GM18909 (cell line): Measurements from ENCODE around the gene SPSB4.

ENCODE experiments used
- ATAC-seq: cut with Tn5 transposase; IDR thresholded peaks from one replicate; pipeline ENCODE4 v1.9.1; 2021; ENCODE audit warnings: mild to moderate bottlenecking; ENCODE audit not compliant: unreplicated experiment, poor library complexity

The SPSB4 gene

DNA sequence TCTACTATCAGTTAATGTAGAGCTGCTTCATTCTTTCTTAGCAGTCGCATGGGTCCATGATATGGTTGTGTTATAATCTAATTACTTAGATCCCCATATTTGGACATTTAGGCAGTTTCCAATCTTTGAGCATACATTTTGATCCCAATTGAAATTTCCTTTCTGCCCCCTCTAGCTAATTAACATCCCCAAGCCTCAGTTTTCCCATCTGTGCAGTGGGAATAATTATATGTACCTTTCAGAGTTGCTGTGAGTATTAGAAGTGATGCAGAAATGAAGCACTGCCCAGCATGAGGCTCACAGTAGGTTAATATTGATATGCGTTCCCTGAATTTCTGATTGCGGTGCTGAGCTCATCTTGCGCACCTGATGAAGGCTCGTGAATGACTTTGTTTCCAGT is 21.8 kb downstream of the SPSB4 start:
- ATAC-seq, result no peak

DNA sequence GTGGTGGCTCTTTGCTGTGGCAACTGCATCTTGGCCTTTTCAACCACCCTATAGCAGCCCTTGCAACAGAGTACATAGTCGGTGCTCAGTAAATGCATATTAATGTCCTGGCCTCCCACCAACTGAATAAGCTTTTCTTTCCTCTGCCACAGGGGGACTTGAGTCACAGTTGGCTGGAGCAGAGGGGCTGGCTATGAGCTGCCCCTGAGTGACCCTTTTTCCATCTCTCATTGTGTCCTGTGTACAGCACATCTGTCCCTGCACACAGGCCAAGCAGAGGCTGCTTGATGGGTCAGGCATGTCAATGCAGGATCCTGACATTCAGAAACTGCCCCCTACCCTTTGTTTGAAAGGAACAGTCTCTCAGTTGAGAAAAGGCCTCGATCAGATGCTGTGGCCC is 22.4 kb downstream of the SPSB4 start:
- ATAC-seq, result no peak

- ATAC-seq, result no peak
Observed at GRCh38 chr3:141074529-141074928, 23.4 kb downstream of the SPSB4 start.

DNA sequence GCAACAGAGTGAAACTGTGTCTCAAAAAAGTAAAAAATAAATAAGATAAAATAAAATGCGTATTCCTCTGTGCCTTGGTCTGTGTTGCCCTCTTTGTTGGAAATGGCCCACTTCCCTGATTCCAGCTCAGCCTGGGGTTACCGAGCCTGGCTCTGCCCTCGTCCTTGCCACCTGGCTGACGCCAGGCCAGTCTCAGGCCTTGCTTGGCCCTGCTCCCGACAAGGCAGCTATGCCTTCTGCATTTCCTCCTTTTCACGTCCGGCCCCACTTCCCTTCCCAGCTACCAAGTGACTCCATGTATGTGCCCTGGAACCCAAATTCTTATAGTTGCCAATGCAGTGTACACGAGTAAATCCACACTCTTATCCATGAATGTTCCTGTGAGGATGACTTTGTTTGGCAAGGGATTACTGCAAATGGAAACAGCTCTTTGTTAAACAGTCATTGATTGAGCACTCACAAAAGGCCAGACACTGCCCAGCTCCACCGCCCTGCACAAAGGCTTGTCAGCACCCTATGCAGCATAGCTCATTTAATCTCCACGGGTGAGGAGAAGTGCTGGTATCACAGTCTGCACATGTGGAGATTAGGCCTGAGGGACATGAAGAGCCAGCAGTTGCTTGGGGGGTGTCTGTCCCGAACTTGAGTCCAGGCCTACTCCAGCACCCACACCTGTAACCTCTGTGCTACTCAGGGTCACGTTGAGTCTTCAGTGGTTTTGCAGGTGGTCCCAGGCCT is 25.1 kb downstream of the SPSB4 start:
- no peak for ATAC-seq

DNA sequence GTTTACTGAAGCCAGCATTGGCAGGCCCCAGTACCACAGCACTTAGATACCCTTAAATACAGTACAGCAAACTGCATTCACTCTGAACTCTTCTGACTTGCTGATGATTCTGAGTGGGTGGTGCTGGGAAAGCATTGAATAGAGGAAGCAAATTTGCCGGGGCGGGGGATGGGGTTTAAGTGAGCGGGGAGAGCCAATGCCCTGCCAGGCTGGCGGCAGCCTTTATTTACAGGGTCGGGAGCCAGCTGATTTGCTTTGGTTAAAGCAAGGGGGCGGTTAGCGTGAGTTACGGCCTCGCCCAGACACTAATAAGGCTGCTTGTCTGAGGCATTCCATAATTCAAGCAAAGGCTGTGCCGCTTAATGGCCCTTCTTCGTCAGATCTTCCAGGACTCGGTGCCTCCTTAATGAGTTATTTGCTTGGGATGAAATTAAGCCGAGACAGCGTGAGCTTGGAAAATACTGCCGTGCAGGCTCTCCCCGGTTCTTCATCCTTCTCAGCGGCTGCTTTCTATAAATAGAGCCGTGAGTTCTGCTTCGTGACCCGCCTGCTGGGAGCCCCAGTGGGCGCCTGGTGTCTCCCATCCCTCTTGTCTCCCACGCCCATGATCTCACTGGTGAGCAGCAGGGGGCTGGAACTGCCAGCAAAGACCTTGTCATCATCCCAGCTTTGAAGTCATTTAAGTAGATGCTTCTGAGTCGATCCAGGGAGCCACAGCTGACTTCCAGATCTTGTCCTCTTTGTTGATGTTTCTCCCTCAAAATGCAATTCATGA is 25.8 kb downstream of the SPSB4 start:
- no peak for ATAC-seq

GRCh38 chr3:141077631-141078030 is 26.5 kb downstream of the SPSB4 start:
- no peak for ATAC-seq

DNA sequence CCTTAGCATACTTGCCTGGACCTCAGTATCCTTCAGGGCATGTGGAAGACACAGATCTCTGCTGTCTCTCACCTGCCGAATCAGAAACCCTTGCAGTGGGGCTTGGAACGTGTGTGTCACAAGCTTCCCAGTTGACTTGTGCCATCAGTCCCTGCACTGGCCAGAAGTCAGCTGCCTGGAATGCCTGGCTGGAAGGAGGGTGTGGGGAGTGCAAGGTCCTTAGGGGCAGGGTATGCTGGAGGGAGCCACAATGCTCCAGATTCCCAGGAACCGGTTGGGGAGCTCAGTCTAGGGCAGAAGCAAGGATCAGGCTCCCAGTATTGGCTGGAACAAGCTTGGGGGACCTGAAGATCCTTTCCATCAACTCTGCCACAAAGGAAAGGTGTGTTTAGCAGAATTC is 27.1 kb downstream of the SPSB4 start:
- no peak for ATAC-seq

GRCh38 chr3:141080431-141080830 is 29.3 kb downstream of the SPSB4 start:
- no peak for ATAC-seq

- ATAC-seq, result no peak
Observed at GRCh38 chr3:141081141-141081795, 30.1 kb downstream of the SPSB4 start.

- ATAC-seq, result no peak
Observed at GRCh38 chr3:141082064-141082463, 30.9 kb downstream of the SPSB4 start.

- ATAC-seq, result no peak
Observed at GRCh38 chr3:141083226-141083625, 32.1 kb downstream of the SPSB4 start.

DNA sequence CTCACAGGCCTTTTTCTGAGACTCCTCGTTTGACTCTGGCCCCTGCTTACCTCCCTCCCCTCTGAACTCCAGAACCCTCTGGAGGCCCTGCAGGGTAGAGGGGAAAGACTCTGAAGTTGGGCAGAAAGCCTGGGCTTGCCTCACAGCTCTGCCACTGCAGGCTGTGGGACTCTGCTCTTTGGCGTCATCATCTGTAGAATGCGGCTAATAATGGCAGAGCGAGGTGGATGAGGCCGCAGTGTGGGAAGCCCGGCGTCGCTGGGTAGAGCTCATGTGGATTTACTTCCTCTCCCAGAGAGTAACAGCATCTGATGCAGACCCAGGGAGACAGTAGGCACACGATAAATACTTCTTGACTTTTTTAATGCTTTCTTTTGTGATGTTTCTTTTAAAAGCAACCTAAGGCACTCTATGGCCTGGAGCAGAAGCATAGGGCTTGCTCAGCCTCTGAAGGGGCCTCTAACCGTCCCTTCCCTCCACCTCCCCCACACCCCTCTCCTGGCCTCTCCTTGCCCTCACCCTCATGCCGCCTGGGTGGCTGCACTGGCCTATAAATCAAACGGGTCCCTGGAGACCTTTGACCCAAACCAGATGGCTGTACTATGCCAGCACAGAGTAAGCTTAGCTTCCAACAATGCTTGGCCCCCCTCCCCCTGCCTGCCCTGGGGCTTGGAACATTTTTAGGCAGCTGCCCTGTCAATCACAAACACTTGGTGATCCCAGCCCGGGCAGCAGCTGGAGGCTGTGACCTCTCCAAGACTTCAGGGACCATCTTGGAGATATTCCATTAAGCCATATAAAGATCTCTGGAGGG is 32.9 kb downstream of the SPSB4 start:
- ATAC-seq, result no peak

DNA sequence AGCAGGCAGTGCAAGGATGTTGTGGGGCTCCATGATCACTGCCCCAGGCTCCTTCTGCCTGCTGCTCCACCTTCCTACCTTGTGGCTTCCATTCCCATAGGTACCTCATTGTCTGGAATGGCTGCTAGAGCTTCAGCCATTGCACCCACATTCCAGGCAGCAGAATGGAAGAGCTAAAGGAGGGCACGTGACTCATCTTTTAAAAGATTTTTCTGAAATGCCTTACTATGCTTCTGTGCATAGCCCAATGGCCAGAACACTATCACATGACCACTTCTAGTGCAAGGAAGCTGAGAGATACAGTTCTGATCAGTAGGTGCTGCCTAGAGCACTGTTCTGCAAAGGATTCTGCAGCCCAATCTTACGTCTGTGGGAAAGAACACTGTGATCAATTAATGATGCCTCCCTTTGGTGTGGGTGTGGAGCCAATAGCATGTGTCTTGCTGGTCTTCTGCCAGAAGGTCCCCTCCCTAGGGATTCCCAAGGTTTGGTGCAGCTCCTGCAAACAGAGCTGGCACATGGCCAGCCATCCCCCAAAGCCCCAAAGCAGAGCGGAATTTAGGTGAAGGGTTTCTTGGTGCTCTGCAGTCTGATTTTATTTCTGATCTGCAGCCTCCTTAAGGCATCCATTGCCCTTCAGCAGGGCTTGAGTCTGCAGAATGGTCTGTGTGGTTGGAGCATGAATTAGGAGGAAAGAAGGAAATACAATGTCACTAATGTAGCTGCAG is 34.4 kb downstream of the SPSB4 start:
- ATAC-seq, result no peak

- ATAC-seq, result no peak
Observed at GRCh38 chr3:141086188-141086587, 35.0 kb downstream of the SPSB4 start.

DNA sequence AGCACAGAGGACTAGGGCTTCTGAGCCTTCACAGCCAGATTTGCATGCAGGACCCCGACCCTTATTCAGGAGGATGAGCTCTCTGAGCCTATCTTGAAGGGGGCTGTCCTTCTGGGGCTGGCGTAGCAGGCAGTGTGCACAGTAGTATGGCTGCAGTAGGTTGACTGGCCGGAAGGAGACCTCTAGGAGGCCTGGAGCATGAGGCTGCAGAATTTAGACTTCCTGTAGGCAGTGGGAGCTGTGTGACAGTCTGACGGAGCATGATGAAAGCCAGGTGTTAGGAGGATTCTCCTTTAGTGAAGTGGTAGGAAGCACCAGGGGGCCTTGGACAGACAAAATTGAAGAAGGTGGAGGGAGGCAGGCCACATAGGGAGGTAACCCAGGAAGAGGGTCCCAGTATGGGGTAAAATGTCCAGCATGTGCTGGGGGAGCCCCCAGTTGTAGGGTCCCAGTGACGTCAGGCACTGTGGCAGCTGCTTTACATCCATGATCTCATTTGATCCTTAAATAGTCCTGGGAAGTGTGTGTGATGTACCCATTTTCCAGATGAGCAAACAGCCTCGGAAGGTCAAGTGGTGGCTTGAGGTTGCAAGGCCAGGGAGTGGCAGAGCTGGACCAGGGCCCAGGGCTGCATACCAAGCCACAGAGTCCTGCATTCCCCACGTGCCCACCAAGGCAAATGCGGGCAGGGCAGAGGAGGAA is 36.1 kb downstream of the SPSB4 start:
- ATAC-seq, result no peak

DNA sequence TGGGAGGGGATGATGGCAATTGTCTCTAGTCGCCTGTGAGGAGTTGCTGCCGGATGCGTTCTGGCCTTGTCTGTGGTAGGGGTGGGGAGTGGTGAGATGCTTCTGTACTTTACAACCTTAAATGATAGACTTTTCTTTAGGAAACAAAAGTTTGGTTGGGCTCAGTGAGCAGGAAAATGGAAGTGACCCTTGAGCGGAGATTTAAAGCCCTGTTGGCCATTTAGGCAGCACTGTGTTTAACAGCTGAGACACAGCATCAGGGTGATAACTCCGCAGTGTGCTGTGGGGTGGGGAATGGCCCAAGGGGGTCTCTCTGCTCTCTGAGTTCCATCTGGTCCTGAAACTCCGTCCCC is 36.6 kb downstream of the SPSB4 start:
- ATAC-seq, result no peak

DNA sequence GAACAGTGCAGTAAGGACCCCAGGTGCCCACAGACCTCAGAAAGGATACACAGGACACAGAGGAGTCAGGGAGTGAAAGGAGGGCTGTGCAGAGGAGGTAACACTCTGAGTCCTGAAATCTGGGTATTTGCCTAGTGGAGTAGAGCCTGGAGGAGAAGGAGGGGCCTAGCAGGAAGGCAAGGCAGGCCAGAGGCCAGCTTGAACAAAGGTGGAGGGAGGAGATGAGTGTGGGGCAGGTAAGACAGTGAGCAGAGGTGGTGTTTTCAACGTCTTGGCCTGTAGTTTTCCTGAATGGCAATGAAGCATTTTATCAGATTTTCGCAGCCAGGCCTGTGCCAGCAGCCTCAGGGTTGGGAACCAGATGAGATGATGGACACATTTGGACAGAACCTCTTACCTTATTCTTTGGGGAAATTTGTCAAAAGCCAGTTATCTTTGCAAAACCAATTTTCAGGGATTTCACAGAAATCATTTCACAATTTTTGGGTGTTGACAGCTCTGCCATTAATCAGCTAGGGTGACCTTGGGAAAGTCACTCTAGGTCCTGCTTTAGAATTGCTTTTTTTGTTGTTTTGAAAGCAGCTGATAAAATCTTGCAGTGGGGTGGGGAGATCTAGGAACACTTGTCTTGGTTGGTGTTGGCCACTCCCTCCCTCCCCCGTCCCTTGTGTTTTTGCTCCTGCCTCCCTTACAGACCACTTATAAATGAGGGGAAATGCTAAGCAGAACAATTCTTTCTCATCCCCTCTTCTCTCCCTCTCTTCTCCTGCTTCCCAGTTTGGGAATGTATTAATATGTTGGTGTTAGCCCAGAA is 38.4 kb downstream of the SPSB4 start:
- no peak for ATAC-seq

DNA sequence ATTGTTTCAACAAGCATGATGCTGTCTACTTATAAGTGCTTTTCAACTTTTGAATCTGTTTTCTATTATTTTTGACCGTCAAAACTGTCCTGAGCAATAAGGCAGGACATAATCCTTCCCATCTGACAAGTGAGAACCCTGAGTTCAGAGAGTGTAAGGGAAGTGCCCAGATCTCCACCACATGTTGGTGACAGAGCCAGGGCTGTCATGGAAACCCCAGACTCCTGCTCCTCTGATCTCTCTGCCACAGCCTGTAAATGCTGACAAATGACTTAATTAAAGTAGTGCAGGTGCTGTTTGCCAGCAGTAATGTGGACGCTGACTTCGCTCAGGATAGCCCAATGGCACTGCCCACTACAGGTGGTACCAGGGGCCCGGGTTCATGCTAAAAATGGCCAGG is 40.3 kb downstream of the SPSB4 start:
- ATAC-seq, result no peak

DNA sequence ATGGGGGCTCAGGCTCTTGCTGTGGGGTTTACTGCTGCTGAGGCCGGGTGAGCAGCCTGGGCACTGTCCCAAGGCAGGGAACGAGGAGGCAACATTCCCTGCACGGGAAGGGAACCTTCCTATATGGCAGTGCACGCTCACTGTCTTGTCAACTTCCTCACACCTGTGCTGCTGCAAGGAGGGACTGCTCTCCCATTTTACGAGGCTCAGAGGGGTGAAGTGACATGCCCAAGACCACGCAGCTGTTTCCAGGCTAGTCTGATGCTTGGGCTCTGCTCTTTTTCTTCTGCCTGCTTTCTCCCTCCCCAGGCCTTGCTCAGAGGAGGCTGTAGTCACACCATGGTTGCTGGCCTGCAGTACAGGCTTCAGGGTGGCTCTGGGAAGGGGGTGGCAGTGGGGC is 41.5 kb downstream of the SPSB4 start:
- no peak for ATAC-seq
